Pons (tissue), 1 donor: ENCODE data around the gene FBXL7.
A peak's percentile ranks its signal among the peaks of the same experiment; 100 is the strongest.

Experiments used
- DNase-seq: peaks from one replicate; pipeline ENCODE4 v3.0.0-alpha.2; 2016; ENCODE audit warnings: low spot score

Gene FBXL7

GRCh38 chr5:15579193-15579990 lies 79.4 kb downstream of the FBXL7 start:
- no peak for DNase-seq

- DNase-seq: no peak
Measured at GRCh38 chr5:15584528-15584927, 84.5 kb downstream of the FBXL7 start.

GRCh38 chr5:15585128-15585527 lies 85.1 kb downstream of the FBXL7 start:
- DNase-seq: no peak

- DNase-seq: no peak
Measured at GRCh38 chr5:15585841-15586591, 86.0 kb downstream of the FBXL7 start.

- no peak for DNase-seq
Measured at GRCh38 chr5:15587916-15588315, 87.9 kb downstream of the FBXL7 start.

GRCh38 chr5:15592728-15593127 lies 92.7 kb downstream of the FBXL7 start:
- no peak for DNase-seq

- no peak for DNase-seq
Measured at GRCh38 chr5:15594977-15595568, 95.1 kb downstream of the FBXL7 start.

GRCh38 chr5:15595929-15596328 lies 95.9 kb downstream of the FBXL7 start:
- no peak for DNase-seq

GRCh38 chr5:15596936-15597335 lies 97.0 kb downstream of the FBXL7 start:
- DNase-seq: no peak

- no peak for DNase-seq
Measured at GRCh38 chr5:15597804-15598203, 97.8 kb downstream of the FBXL7 start.

- no peak for DNase-seq
Measured at GRCh38 chr5:15598294-15598902, 98.4 kb downstream of the FBXL7 start.

GRCh38 chr5:15600035-15600434 lies 100.1 kb downstream of the FBXL7 start:
- no peak for DNase-seq

- DNase-seq: peak; percentile 42
Measured at GRCh38 chr5:15601274-15601673, 101.3 kb downstream of the FBXL7 start.

- DNase-seq: peak; percentile 50
Measured at GRCh38 chr5:15601853-15602252, 101.9 kb downstream of the FBXL7 start.

- no peak for DNase-seq
Measured at GRCh38 chr5:15604986-15605385, 105.0 kb downstream of the FBXL7 start.

- DNase-seq: no peak
Measured at GRCh38 chr5:15606197-15606596, 106.2 kb downstream of the FBXL7 start.

GRCh38 chr5:15607076-15607475 lies 107.1 kb downstream of the FBXL7 start:
- DNase-seq: no peak

- peak; percentile 86 for DNase-seq
Measured at GRCh38 chr5:15609076-15609725, 109.2 kb downstream of the FBXL7 start.

- DNase-seq: peak; percentile 14
Measured at GRCh38 chr5:15610216-15610615, 110.2 kb downstream of the FBXL7 start.

- no peak for DNase-seq
Measured at GRCh38 chr5:15611008-15611407, 111.0 kb downstream of the FBXL7 start.

GRCh38 chr5:15612915-15613635 lies 113.1 kb downstream of the FBXL7 start:
- DNase-seq: peak; percentile 42
